Esophagus muscularis mucosa (tissue), 4 donors: ENCODE results near the gene MSMB. TPM values are rescaled to one million over a fixed set of nuclear protein-coding genes. Genes with fewer than 3 reads are reported as not detected.

Source experiments
- DNase-seq: peaks from one replicate; pipeline ENCODE4 v3.0.0-alpha.2; 2017; ENCODE audit errors: extremely low spot score
- H3K27ac ChIP-seq, 4 donors: fragments of 200-600 bp; sonication (generic); replicated peaks in 1 of 4; 1 replicate in 3 of 4; 2 replicates in 1 of 4; pipeline ENCODE4 v1.5.1; 2016 to 2019; ENCODE audit warnings: mild to moderate bottlenecking in 1 of 4
- H3K27me3 ChIP-seq, 4 donors: fragments of 200-600 bp; sonication (generic); one replicate each; pipeline versions ENCODE4 v1.5.1 to v1.6.0; 2016 to 2019
- H3K36me3 ChIP-seq, 4 donors: fragments of 200-600 bp; sonication (generic); one replicate each; pipeline ENCODE4 v1.5.1; 2016 to 2019
- H3K4me1 ChIP-seq, 4 donors: fragments of 200-600 bp; sonication (generic); one replicate each; pipeline ENCODE4 v1.5.1; 2016 to 2019
- H3K4me3 ChIP-seq, 4 donors: fragments of 200-600 bp; sonication (generic); 1 replicate in 2 of 4; 2 replicates in 2 of 4; pipeline ENCODE4 v1.5.1; 2016 to 2019; ENCODE audit warnings: mild to moderate bottlenecking in 4 of 4, moderate library complexity in 1 of 4
- H3K9me3 ChIP-seq, 4 donors: fragments of 200-600 bp; sonication (generic); 1 replicate in 3 of 4; 2 replicates in 1 of 4; pipeline ENCODE4 v1.5.1; 2016 to 2019
- CTCF ChIP-seq, 3 experiments: fragments of 200-600 bp in 2 of 3; fragments of 450-650 bp in 1 of 3; sonication (generic) in 2 of 3; IDR thresholded peaks; one replicate each; pipeline ENCODE4 v1.5.1; 2017 to 2019; ENCODE audit warnings: antibody characterized with exemption in 3 of 3, mild to moderate bottlenecking in 2 of 3, moderate library complexity in 1 of 3
- EP300 ChIP-seq: sonication (generic); formaldehyde crosslinking; IDR thresholded peaks from one replicate; pipeline ENCODE4 v1.6.1; 2017; ENCODE audit warnings: antibody characterized with exemption
- POLR2A ChIP-seq: fragments of 450-650 bp; IDR thresholded peaks from one replicate; pipeline ENCODE4 v1.6.1; 2017; ENCODE audit warnings: antibody characterized with exemption, moderate library complexity, mild to moderate bottlenecking, low read depth
- POLR2AphosphoS5 ChIP-seq, 2 donors: sonication (generic); formaldehyde crosslinking; IDR thresholded peaks; one replicate each; pipeline ENCODE4 v1.6.1; 2017; ENCODE audit warnings: antibody characterized with exemption in 2 of 2
- WGBS: methylation state at CpG from one replicate; pipeline ENCODE4 v1.1.5; 2018; 5-methylcytosine and 5-hydroxymethylcytosine counted together
- intact Hi-C: fragments of 100-400 bp; cut with DNase I; formaldehyde crosslinking; loops from one replicate; pipeline ENCODE4 v1.15.1; 2023
- total RNA-seq, 4 donors: library from RNA; depleted of rRNA; stranded (reverse); fragments of >200 nt; gene quantifications; one replicate each; pipeline versions ENCODE4 v1.1.0 to v1.2.1, GENCODE V29; 2016

MSMB gene
- total RNA-seq, 4 donors from 2014 or later = not detected

GRCh38 chr10:46026106-46026505 is 20.0 kb downstream of the MSMB start:
- no peak for DNase-seq

GRCh38 chr10:46025406-46025805 is 20.7 kb downstream of the MSMB start:
- Histone ChIP-seq H3K4me3 (no peak overlapping the region), H3K9me3 (no peaks in the 10 kb centered on the region), H3K36me3 (no peaks in the 10 kb centered on the region), H3K27ac (peak overlapping the region in 2 of 4 donors; percentile 5 to 23), H3K27me3 (no peaks in the 10 kb centered on the region), H3K4me1 (peaks cover 72 to 95% (median 90%) of the 10 kb centered on the region in 4 donors)
- intact Hi-C loops = no loop called here
- WGBS = 74% methylated on average over 2 of the region's 2 CpGs
- TF ChIP-seq POLR2AphosphoS5 (IDR thresholded peaks at IDR 0.05) = no peak
- no peak for TF ChIP-seq EP300
- no peak for TF ChIP-seq POLR2A
- no peak for TF ChIP-seq CTCF (IDR thresholded peaks at IDR 0.05)
- no peak for DNase-seq

More at GRCh38 chr10:46026106-46026505, 20.0 kb downstream of the MSMB start:
- intact Hi-C loops = no loop called here
- TF ChIP-seq CTCF (IDR thresholded peaks at IDR 0.05) (no peak), POLR2AphosphoS5 (IDR thresholded peaks at IDR 0.05) (no peak), EP300 (no peak), POLR2A (no peak)
- Histone ChIP-seq H3K36me3 (no peaks in the 10 kb centered on the region), H3K27ac (no peak overlapping the region), H3K9me3 (no peaks in the 10 kb centered on the region), H3K27me3 (no peaks in the 10 kb centered on the region), H3K4me1 (peaks cover 71 to 93% (median 88%) of the 10 kb centered on the region in 4 donors), H3K4me3 (no peak overlapping the region)

GRCh38 chr10:46024948-46025347 is 21.1 kb downstream of the MSMB start:
- H3K4me1 ChIP-seq = peaks cover 76 to 100% (median 94%) of the 10 kb centered on the region in 4 donors
- H3K27me3 ChIP-seq = no peaks in the 10 kb centered on the region
- peak overlapping the region in 2 of 4 donors; percentile 5 to 23 for H3K27ac ChIP-seq
- H3K4me3 ChIP-seq = no peak overlapping the region
- no peak for DNase-seq
- H3K36me3 ChIP-seq = no peaks in the 10 kb centered on the region
- H3K9me3 ChIP-seq = no peaks in the 10 kb centered on the region
- intact Hi-C loops = no loop called here
- TF ChIP-seq CTCF (IDR thresholded peaks at IDR 0.05) = no peak
- TF ChIP-seq POLR2A = no peak
- TF ChIP-seq POLR2AphosphoS5 (IDR thresholded peaks at IDR 0.05) = no peak
- TF ChIP-seq EP300 = no peak

- no peaks in the 10 kb centered on the region for H3K9me3 ChIP-seq
- intact Hi-C loops = no loop called here
- no peaks in the 10 kb centered on the region for H3K36me3 ChIP-seq
- peak overlapping the region; percentile 56 to 70 (median 64) for H3K4me3 ChIP-seq
- no peaks in the 10 kb centered on the region for H3K27me3 ChIP-seq
- 0% methylated on average over 16 of the region's 49 CpGs for WGBS
- TF ChIP-seq POLR2AphosphoS5 (IDR thresholded peaks at IDR 0.05) (peak; percentile 52 to 81), EP300 (no peak), POLR2A (no peak), CTCF (IDR thresholded peaks at IDR 0.05) (peak in 2 of 3 experiments; percentile 29 to 35)
- peaks cover 79 to 100% (median 96%) of the 10 kb centered on the region in 4 donors for H3K4me1 ChIP-seq
- DNase-seq = peak; percentile 97
- H3K27ac ChIP-seq = peak overlapping the region; percentile 65 to 82 (median 80)
These were observed 22.9 kb downstream of the MSMB start for GRCh38 chr10:46022978-46023702.
